ENCODE data around the gene HELZ. TPM values are rescaled to one million over a fixed set of nuclear protein-coding genes. Genes with fewer than 3 reads are reported as not detected.

HELZ gene
- polyA plus RNA-seq, 3 donors = 24.8 to 44.1 (median 39.9) TPM

- no peak overlapping the region for H3K27ac ChIP-seq (ENCODE audit: low read depth in 1 of 2, low read length in 2 of 2)
- Mint-ChIP-seq H3K4me3 (no peak overlapping the region), H3K27ac (no peak overlapping the region), H3K36me3 (no peaks in the 10 kb centered on the region), H3K9me3 (peaks cover 0 to 5% (median 3%) of the 10 kb centered on the region in 7 donors), H3K4me1 (peaks cover 23% of the 10 kb centered on the region), H3K27me3 (ENCODE audit: low read depth in 3 of 3) (peaks cover 2 to 3% (median 2%) of the 10 kb centered on the region in 3 donors)
- no peak overlapping the region for H3K4me2 ChIP-seq (replicated peaks; ENCODE audit: extremely low read depth, low read length, poor library complexity, severe bottlenecking)
- H3K4me1 ChIP-seq (ENCODE audit: control insufficient read depth in 1 of 2, insufficient read depth in 2 of 2, low read length in 2 of 2) = peaks cover 17 to 22% of the 10 kb centered on the region in 2 donors
- 97% methylated on average over 11 of the region's 11 CpGs for WGBS (ENCODE audit: insufficient coverage)
- no peaks in the 10 kb centered on the region for H4K20me1 ChIP-seq (ENCODE audit: insufficient read depth, low read length)
- no peak overlapping the region for H3K4me3 ChIP-seq (replicated peaks in 1 of 3; ENCODE audit: low read depth in 2 of 3, low read length in 3 of 3)
- H3K36me3 ChIP-seq (replicated peaks in 1 of 2; ENCODE audit: control insufficient read depth in 1 of 2, insufficient read depth in 2 of 2, low read length in 2 of 2) = no peaks in the 10 kb centered on the region
- DNase-seq = no peak
- no peak for TF ChIP-seq CTCF (IDR thresholded peaks at IDR 0.05)
- H3K79me2 ChIP-seq (ENCODE audit: insufficient read depth, low read length) = no peaks in the 10 kb centered on the region
- H3K9ac ChIP-seq (ENCODE audit: insufficient read depth, low read length, poor library complexity, severe bottlenecking) = no peak overlapping the region
- H3K27me3 ChIP-seq (ENCODE audit: control insufficient read depth in 2 of 2, insufficient read depth in 2 of 2, low read length in 2 of 2) = no peaks in the 10 kb centered on the region
- no peak overlapping the region for H2AFZ ChIP-seq (ENCODE audit: insufficient read depth, low read depth, low read length, poor library complexity, severe bottlenecking)
- no peaks in the 10 kb centered on the region for H3K9me3 ChIP-seq (replicated peaks in 1 of 2; ENCODE audit: control insufficient read depth in 1 of 2, insufficient read depth in 1 of 2, low read length in 2 of 2)
- intact Hi-C loops (cut with micrococcal nuclease) = no loop called here
These were observed 45.8 kb upstream of the HELZ start for GRCh38 chr17:67290711-67291291.

- WGBS (ENCODE audit: insufficient coverage) = no CpG with 5 or more reads among the region's 3 CpGs
- Mint-ChIP-seq H3K4me1 (peaks cover 23% of the 10 kb centered on the region), H3K27me3 (ENCODE audit: low read depth in 3 of 3) (peaks cover 2 to 3% (median 2%) of the 10 kb centered on the region in 3 donors), H3K36me3 (no peaks in the 10 kb centered on the region), H3K4me3 (no peak overlapping the region), H3K9me3 (peaks cover 0 to 2% (median 0%) of the 10 kb centered on the region in 7 donors), H3K27ac (no peak overlapping the region)
- Histone ChIP-seq H3K27me3 (ENCODE audit: control insufficient read depth in 2 of 2, insufficient read depth in 2 of 2, low read length in 2 of 2) (no peaks in the 10 kb centered on the region), H2AFZ (ENCODE audit: insufficient read depth, low read depth, low read length, poor library complexity, severe bottlenecking) (no peak overlapping the region), H3K4me1 (ENCODE audit: control insufficient read depth in 1 of 2, insufficient read depth in 2 of 2, low read length in 2 of 2) (peaks cover 17 to 22% of the 10 kb centered on the region in 2 donors), H3K9me3 (replicated peaks in 1 of 2; ENCODE audit: control insufficient read depth in 1 of 2, insufficient read depth in 1 of 2, low read length in 2 of 2) (no peaks in the 10 kb centered on the region), H3K79me2 (ENCODE audit: insufficient read depth, low read length) (no peaks in the 10 kb centered on the region), H3K4me2 (replicated peaks; ENCODE audit: extremely low read depth, low read length, poor library complexity, severe bottlenecking) (no peak overlapping the region), H3K4me3 (replicated peaks in 1 of 3; ENCODE audit: low read depth in 2 of 3, low read length in 3 of 3) (no peak overlapping the region), H3K9ac (ENCODE audit: insufficient read depth, low read length, poor library complexity, severe bottlenecking) (no peak overlapping the region), H3K27ac (ENCODE audit: low read depth in 1 of 2, low read length in 2 of 2) (no peak overlapping the region), H4K20me1 (ENCODE audit: insufficient read depth, low read length) (no peaks in the 10 kb centered on the region), H3K36me3 (replicated peaks in 1 of 2; ENCODE audit: control insufficient read depth in 1 of 2, insufficient read depth in 2 of 2, low read length in 2 of 2) (no peaks in the 10 kb centered on the region)
- no peak for TF ChIP-seq CTCF (IDR thresholded peaks at IDR 0.05)
- intact Hi-C loops (cut with micrococcal nuclease) = no loop called here
- DNase-seq = no peak
These were observed 45.2 kb upstream of the HELZ start for GRCh38 chr17:67290244-67290643.

Data from CD14-positive monocyte (primary cell).